GM21717 (cell line): Measurements from ENCODE around the gene DENND1A.
"Not testable (repeated sequence)": the region's sequence is repeated elsewhere in the genome, so short reads cannot be mapped to it uniquely, and the experiment has no call there.

Experiments
- ATAC-seq: cut with Tn5 transposase; IDR thresholded peaks from one replicate; pipeline ENCODE4 v1.9.1; 2021; ENCODE audit warnings: mild to moderate bottlenecking, moderate library complexity; ENCODE audit not compliant: unreplicated experiment

DENND1A gene

GRCh38 chr9:123823194-123823947, 106.6 kb downstream of the DENND1A start:
- ATAC-seq, result no peak

GRCh38 chr9:123821619-123822018, 108.3 kb downstream of the DENND1A start:
- no peak for ATAC-seq

DNA sequence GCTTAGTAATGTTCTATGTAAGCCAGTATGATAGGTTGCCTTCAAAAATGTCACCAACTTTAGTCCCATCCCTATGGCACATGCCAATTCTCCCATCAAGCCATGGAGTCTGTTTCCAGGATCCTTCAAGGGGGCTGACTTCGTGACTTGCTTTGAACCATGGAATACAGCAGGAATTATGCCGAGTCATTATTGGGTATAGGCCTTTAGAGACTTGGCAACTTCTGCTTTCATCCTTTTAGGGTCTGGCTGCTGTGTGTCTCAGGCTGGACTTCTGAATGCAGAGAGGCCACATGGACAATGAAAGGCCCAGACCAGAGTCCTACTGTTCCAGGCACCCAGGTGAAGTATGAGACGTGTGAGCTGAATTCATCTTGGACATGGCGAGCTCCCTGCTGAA, 109.8 kb downstream of the DENND1A start:
- ATAC-seq, result no peak

DNA sequence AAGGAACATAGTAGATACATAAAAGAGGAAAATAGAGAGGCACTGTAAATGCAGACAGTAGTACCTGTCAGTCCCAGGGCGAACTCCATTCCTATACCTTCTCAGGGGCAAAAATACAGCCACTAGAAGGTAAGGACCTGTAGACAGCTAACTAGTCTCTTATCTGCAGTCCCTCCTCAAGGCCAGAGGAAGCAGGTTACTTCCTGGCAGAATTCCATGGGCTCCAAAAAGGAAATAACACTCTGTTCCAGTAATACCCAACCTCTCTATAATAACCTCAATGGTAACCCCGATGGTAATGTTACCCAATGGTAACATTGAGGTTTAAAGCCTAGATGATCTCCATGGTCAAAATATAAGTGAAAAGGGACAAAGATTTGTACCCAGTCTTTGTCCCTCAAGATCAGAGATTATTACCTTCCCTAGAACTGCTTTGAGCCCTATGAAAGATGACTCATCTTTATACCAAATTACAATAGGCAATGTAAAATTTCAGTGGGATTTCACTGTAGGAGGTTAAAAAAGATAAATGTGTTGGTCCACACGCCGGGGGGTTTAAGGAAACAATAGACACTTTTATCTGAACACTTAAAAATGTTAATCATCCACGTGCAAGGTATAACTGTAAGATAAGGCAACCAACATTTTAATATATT, 113.0 kb downstream of the DENND1A start:
- no peak for ATAC-seq

DNA sequence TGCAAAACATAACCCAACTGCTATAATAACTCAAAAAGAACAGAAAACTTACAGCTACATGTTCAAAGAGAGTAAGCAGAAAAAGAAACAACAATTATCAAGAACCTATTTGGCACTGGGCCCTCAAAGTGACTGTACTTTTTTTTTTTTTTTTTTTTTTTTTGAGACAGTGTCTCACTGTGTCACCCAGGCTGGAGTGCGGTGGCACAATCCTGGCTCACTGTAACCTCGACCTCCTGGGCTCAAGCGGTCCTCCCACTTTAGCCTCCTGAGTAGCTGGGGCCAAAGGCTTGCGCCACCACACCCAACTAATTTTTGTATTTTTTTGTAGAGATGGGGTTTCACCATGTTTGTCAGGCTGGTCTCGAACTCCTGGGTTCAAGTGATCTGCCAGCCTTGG, 114.1 kb downstream of the DENND1A start:
- not testable (repeated sequence) for ATAC-seq

DNA sequence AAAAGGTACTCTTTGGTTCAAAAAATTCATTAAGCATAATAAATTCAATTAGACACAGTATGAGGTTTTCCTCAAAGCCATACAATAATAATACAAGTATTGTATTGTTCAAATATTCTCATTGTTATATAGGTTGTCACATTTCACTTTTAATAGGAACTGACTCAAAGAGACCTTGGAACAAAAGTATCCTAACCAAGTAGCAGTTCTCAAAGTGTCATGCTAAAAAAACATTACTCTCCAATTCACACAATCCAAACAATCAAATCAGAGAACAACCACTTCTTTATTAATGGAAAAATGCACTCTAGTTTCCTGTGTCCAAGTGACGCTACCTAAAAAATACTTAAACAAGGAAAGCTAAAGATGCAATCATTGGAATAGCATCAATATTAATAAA, 115.4 kb downstream of the DENND1A start:
- no peak for ATAC-seq

- no peak for ATAC-seq
Measured at GRCh38 chr9:123812984-123813383, 116.9 kb downstream of the DENND1A start.

DNA sequence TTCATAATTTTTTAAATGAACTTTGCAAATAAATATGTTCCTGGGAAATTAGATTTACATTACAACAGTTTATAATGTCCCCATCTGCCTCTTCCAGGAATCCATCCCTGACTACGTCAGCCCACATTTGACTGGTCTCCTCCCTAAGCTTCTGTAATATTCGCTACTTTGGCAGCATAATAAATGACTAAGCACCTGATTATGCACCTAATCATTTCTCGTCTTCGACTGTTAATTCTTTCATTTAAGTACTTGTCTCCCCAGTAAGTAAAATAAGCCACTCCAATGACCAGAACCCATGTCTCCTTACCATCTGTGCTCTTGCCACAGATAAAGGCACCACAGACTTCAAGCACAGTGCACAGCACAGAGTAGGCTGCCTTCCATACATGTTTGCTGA, 122.7 kb downstream of the DENND1A start:
- ATAC-seq, result no peak

- ATAC-seq, result no peak
Measured at GRCh38 chr9:123806829-123807228, 123.1 kb downstream of the DENND1A start.

DNA sequence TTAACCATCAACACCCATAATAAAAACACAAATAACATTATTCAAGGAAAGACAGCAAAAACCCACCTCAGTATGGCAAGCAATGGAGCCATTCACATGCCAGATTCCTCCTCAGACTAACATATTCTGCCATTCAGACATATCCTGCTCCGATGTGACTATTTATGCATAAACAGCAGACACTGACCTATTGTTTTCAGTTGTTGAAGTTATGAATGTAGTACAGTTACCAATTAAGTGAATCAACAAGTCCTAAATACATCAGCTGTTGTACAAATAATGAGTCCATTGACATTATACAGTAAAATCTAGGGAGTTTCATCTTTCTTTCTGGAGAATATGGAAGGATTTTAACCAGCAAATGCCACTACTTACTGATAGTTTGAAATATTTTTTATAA, 131.7 kb downstream of the DENND1A start:
- no peak for ATAC-seq

DNA sequence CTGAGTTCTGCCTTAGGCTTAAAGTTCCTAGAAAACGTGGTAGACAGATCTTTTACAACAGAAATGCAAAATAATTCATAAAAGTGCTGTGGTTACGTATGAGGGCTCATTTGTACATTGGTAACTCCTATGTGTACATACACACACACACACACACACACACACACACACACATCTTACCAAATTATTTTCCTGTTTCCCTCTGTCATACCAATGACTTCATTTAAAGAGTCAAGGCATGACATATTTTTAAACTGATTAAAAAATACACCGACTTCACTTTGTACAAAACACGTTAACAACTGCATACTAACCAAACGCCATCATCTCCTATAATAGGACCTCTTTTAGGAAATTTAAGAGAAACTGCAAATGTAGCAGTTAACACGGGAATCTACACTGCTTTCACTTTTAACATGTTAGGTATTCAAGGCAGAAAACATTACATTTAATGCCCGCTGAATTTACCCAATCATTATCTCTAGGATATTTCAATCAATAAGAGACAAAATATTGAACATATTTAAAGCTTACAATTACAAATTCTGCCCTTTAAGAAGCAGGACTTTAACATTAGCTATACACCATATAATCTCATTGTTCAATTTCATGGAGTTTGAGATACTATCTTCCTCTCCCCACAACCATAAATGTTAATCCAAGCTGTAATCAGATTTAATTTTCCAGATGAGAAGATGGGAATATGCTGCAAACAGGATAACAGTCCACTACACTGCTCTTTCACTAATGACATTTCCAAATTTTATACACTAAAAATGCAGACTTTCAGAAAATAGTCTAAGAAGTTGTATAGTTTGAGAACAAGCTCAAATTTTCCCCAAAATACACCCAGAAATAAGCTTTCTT, 133.1 kb downstream of the DENND1A start:
- no peak for ATAC-seq

DNA sequence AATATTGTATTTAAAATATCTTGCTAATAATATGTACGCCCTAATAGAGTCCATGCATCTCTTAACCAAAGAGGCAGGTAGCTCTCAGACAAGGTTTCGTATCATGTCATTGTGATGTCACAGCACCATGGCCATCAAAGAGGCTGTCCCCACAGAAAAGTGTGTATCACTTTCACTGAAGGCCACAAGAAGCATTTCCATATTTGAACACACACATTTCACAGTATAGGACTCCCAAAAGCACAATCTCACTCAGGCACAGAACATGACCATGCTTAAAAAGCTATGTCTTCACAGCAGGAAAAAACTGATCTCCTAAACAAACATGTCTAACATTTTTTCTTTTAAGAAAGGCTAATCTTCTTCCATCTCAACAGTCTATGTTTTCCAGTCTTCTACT, 133.8 kb downstream of the DENND1A start:
- ATAC-seq, result no peak

DNA sequence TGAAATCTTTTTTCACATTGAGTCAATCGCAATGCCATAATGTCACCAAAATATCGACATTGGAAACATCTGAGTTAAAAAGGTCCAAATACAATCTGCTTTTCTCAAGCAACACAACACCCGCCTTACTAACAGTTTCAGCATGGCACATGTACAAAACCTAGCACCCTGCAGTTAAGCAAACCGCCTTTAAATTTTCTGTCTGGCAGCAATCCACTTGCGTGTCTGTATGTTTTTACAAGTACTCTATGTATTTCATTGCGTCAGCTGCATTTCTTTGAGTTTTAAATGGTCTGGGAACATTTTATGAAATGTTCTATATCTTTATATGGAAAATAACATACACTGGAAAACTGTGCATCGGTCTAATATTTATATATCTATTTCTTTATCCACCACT, 134.6 kb downstream of the DENND1A start:
- ATAC-seq, result no peak

- no peak for ATAC-seq
Measured at GRCh38 chr9:123792501-123792900, 137.4 kb downstream of the DENND1A start.

DNA sequence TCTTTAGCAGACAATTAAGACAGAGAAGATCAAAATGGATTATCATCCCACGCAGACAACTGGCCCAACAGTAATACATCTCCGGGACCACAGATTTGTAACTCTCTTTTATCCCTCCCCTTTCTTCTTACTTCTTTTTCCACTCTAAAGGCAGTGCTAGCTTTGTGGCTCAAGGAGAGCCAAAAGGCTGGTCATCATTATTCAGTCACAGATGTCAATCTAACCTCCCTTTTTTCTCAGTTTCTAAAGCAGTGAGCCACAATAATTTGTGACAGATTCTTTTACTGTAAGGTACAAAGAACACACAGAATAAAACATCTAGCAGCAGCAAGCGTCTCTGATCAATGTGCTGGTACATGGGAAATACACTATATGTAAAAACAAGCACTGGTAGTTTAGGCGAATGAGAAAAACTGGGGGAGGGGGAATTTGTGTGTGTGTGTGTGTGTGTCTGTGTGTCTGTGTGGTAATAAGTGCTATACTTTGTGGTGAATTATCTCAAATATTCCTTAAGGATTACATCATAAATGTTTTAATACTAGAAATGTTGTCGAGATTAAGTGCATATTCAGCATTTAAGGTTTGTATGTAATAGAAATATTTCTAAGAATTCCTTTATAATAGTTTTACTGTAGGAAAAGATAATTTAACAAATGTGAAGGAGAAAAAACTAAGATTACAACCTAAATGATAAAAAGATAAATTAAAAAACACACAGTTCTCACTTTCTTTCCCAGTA, 140.2 kb downstream of the DENND1A start:
- no peak for ATAC-seq

DNA sequence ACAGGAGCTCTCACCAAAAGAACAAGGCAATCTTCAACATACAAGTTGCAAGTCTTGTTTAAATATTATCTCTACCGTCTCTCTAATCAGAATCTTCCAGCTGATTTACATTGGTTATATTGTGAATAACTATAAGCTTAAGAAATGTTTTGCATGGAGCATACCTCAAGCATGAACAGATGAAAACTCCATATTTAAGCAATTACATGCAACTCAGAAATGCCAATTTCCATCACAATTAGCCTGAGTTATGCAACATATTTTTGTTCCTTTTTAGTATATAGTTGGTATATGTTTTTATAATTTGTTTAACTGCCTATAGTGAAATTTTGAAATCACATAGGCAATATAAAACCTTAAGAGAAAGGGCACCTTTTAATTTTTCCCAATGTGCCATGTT, 142.5 kb downstream of the DENND1A start:
- ATAC-seq, result no peak

GRCh38 chr9:123784518-123784917, 145.4 kb downstream of the DENND1A start:
- no peak for ATAC-seq

DNA sequence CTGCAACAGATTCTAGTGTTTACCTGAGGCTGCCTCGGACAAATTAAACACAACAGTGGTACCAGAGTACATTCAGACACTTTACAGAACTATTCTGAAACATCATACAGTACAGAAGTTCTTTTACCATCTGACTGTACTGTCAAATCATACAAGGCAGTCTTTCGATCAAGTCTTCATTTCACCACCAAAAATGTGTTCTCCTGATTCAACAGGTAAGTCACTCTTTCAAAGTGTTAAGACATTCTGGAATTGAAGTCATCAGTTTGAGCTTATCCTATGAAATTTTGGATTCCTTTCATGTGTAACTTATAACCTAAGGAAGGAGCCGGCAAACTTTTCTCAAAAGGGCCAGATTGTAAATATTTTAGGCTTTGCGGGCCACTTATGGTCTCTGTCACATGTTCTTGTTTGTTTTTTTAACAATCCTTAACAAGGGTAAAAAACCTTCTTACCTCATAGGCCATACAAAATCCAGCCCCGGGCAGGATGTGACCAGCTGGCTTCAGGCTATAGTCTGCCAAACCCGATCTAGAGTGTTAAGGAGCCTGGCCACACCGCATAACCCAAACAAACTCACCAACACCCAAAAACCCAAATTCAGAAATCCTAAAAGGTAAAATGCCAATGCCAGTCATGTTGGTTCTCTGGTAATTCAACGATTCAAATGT, 151.6 kb downstream of the DENND1A start:
- ATAC-seq, result no peak

- ATAC-seq, result no peak
Measured at GRCh38 chr9:123776708-123777537, 153.0 kb downstream of the DENND1A start.
